MM.1S (cell line): ENCODE data around the gene ATP6V0B.

ENCODE experiments used
- DNase-seq: peaks from one replicate; pipeline ENCODE4 v3.0.0-alpha.2; 2015
- H2AFZ ChIP-seq: fragments of 300-600 bp; sonication (generic); 2 replicates; pipeline ENCODE4 v1.6.0; 2016; ENCODE audit warnings: antibody characterized with exemption, low read length
- H3F3A ChIP-seq: fragments of 300-600 bp; sonication (generic); 2 replicates; pipeline ENCODE4 v1.6.1; 2016; ENCODE audit warnings: mild to moderate bottlenecking, antibody characterized with exemption, low read length, moderate library complexity, mixed read lengths; ENCODE audit not compliant: insufficient read depth
- H3K27ac ChIP-seq: fragments of 300-600 bp; sonication (generic); 2 replicates; pipeline ENCODE4 v1.5.1; 2016; ENCODE audit warnings: mild to moderate bottlenecking, low read length
- H3K27me3 ChIP-seq: fragments of 300-600 bp; sonication (generic); replicated peaks from 2 replicates; pipeline ENCODE4 v1.6.0; 2016; ENCODE audit warnings: low read length; ENCODE audit not compliant: insufficient read depth
- H3K36me3 ChIP-seq: fragments of 300-600 bp; sonication (generic); replicated peaks from 2 replicates; pipeline ENCODE4 v1.6.1; 2016; ENCODE audit warnings: mild to moderate bottlenecking, low read length, mixed read lengths; ENCODE audit not compliant: insufficient read depth
- H3K4me1 ChIP-seq: fragments of 300-600 bp; sonication (generic); 2 replicates; pipeline ENCODE4 v1.6.1; 2016; ENCODE audit warnings: low read length, mixed read lengths
- H3K4me2 ChIP-seq: fragments of 300-600 bp; sonication (generic); 2 replicates; pipeline ENCODE4 v1.6.0; 2016; ENCODE audit warnings: low read depth, low read length
- H3K4me3 ChIP-seq: fragments of 300-600 bp; sonication (generic); 2 replicates; pipeline ENCODE4 v1.5.1; 2016; ENCODE audit warnings: low read length, mixed read lengths
- H3K79me2 ChIP-seq: fragments of 300-600 bp; sonication (generic); 2 replicates; pipeline ENCODE4 v1.6.1; 2016; ENCODE audit warnings: mixed run types, low read length, mixed read lengths
- H3K9ac ChIP-seq: fragments of 300-600 bp; sonication (generic); 2 replicates; pipeline ENCODE4 v1.6.1; 2016; ENCODE audit warnings: low read length, mixed read lengths
- H3K9me2 ChIP-seq: fragments of 300-600 bp; sonication (generic); replicated peaks from 2 replicates; pipeline ENCODE4 v1.6.1; 2016; ENCODE audit warnings: mild to moderate bottlenecking, low read length, mixed read lengths; ENCODE audit not compliant: insufficient read depth
- H3K9me3 ChIP-seq: fragments of 300-600 bp; sonication (generic); replicated peaks from 2 replicates; pipeline ENCODE4 v1.6.1; 2016; ENCODE audit warnings: mild to moderate bottlenecking, low read length, mixed read lengths; ENCODE audit not compliant: insufficient read depth
- H4K20me1 ChIP-seq: fragments of 300-600 bp; sonication (generic); 2 replicates; pipeline ENCODE4 v1.6.1; 2016; ENCODE audit warnings: mild to moderate bottlenecking, low read length, moderate library complexity, mixed read lengths; ENCODE audit not compliant: insufficient read depth
- EZH2 ChIP-seq: fragments of 300-600 bp; sonication (generic); optimal IDR thresholded peaks from 2 replicates; pipeline ENCODE3; 2017; ENCODE audit warnings: low read depth, mild to moderate bottlenecking, antibody characterized with exemption, low read length, mixed read lengths
- EZH2phosphoT487 ChIP-seq: fragments of 300-600 bp; sonication (generic); IDR thresholded peaks from 2 replicates; pipeline ENCODE4 v1.6.1; 2018; ENCODE audit warnings: antibody characterized with exemption, low read length
- TF ChIP-seq, protein P1 (sequence below): fragments of 300-600 bp; sonication (generic); IDR thresholded peaks from 2 replicates; pipeline ENCODE4 v1.5.1; 2016; ENCODE audit warnings: antibody characterized with exemption, low read length, mixed read lengths

Gene ATP6V0B

DNA sequence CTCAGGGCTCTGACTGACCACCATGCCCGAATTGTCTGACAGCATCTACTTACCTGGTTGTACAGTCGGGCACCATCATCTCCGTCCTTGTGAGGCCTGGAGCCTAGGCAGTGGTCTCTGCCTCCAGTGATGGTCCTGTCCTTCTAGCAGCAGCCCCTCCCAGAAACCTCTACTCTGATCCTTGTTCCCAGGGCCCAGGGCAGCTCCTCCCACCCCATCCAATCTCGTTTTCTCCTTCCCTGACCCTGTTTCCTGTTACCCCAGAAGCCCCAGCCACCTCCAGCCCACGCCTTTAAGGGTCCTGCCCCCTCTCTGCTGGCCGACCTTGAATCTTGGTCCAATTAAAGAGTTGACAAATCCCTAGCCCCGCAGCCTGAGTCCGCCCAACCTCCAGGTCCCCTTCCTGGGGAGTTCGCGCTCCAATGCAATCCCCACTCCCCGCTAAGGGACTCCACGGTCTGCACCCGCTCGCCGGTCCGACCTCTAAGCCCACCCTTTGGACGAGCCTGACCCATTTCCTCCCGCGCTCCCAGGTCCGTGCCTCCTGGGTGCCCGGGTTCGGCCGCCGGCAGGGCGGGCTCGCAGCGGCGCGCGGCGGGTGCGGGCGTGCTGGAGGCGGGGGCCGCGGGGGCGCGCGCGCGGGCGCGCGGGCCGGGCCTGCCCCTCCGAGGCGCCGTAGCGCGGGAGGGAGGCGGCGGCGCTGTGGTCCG lies 3.9 kb downstream of the ATP6V0B start, which contains the start of gene B4GALT2:
Gene B4GALT2, plus strand, starts transcription at position 660 of the 710 bp plus-strand sequence. CDS start 1,951 bp downstream, outside the sequence.
- peak within 1 kb of the TSS; percentile 67 for H2AFZ ChIP-seq
- peak within 1 kb of the TSS; percentile 75 for H3K4me3 ChIP-seq
- H3K9ac ChIP-seq = peak within 1 kb of the TSS; percentile 67
- peak; percentile 49 for DNase-seq
- no peaks in the 10 kb centered on the region for H3K9me2 ChIP-seq
- H3K36me3 ChIP-seq = 0 out of 2 replicates have a peak, but pooled peaks cover 3% of the 10 kb centered on the region
- peaks cover 51% of the 10 kb centered on the region for H3K79me2 ChIP-seq
- peaks cover 28% of the 10 kb centered on the region for H3K4me1 ChIP-seq
- no peaks in the 10 kb centered on the region for H3K9me3 ChIP-seq
- H3K27me3 ChIP-seq = no peaks in the 10 kb centered on the region
- peak within 1 kb of the TSS; percentile 99 for H3K4me2 ChIP-seq
- no peak within 1 kb of the TSS for H3K27ac ChIP-seq
- H4K20me1 ChIP-seq = peaks cover 4% of the 10 kb centered on the region; the same call in 1 of the 2 replicates
- H3F3A ChIP-seq = peaks cover 22% of the 10 kb centered on the region
- TF ChIP-seq EZH2 (no peak), EZH2phosphoT487 (no peak)
- TF ChIP-seq, protein P1, sequence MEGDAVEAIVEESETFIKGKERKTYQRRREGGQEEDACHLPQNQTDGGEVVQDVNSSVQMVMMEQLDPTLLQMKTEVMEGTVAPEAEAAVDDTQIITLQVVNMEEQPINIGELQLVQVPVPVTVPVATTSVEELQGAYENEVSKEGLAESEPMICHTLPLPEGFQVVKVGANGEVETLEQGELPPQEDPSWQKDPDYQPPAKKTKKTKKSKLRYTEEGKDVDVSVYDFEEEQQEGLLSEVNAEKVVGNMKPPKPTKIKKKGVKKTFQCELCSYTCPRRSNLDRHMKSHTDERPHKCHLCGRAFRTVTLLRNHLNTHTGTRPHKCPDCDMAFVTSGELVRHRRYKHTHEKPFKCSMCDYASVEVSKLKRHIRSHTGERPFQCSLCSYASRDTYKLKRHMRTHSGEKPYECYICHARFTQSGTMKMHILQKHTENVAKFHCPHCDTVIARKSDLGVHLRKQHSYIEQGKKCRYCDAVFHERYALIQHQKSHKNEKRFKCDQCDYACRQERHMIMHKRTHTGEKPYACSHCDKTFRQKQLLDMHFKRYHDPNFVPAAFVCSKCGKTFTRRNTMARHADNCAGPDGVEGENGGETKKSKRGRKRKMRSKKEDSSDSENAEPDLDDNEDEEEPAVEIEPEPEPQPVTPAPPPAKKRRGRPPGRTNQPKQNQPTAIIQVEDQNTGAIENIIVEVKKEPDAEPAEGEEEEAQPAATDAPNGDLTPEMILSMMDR = no peak

DNA sequence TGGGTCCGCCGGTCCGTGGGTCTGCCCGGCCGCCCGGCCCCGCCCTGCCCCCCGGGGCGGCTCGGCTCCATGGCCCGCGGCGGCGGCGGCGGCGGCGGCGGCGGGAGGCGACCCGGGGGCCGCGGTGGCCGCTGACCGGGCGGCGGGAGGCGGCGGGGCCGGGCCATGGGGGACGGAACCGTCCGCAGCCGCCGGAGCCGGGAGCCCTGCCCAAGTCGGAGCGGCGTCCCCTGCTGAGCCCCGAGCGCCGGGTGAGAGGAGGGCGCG lies 4.4 kb downstream of the ATP6V0B start:
- Histone ChIP-seq H4K20me1 (peaks cover 4% of the 10 kb centered on the region; the same call in 1 of the 2 replicates), H3K27ac (no peak overlapping the region), H3K4me2 (peak overlapping the region; percentile 93; the same call in 1 of the 2 replicates), H3K9me3 (no peaks in the 10 kb centered on the region), H3K4me1 (peaks cover 25% of the 10 kb centered on the region), H3K4me3 (peak overlapping the region; percentile 71), H3K79me2 (peaks cover 51% of the 10 kb centered on the region), H2AFZ (no peak overlapping the region), H3K9me2 (no peaks in the 10 kb centered on the region), H3K9ac (peak overlapping the region; percentile 67), H3F3A (peaks cover 17% of the 10 kb centered on the region), H3K36me3 (0 out of 2 replicates have a peak, but pooled peaks cover 3% of the 10 kb centered on the region), H3K27me3 (no peaks in the 10 kb centered on the region)
- TF ChIP-seq EZH2 (no peak), EZH2phosphoT487 (no peak)
- TF ChIP-seq, protein P1 = no peak
- DNase-seq = no peak

DNA sequence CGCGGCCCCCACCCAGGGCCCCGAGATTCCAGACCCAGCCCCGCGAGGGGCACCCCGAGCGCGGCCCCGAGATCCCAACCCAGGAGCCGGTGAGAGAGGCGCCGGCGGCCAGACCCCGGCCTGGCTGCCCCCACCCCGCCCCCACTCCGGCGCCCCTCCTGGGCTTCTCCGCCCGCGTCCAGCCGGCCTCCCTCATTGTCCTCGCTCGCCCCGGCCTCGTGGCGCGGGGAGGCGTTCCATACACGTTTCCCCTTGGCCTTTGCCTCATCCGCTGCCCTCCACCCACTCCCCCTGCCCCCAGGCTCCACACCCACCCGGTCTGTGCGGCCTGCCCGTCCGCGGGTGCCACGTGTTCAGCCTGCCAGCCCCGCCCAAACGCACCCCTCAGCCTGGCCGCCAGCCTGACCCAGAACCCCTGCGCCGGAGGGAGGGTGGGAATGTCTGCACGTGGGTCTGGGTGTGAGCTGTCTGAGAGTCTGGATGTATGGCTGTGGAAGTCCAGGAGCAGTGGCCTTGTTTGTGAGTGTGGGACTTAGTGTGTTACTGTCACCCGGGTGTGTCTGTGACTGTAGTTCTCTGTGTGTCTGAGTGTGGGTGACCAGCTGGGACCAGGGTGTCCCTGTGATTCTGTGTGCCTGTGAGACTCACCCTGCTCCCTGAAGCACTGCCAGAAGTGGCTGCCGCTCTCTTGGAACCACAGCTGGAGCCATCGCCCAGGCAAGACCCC lies 4.9 kb downstream of the ATP6V0B start:
- TF ChIP-seq EZH2 (no peak), EZH2phosphoT487 (no peak)
- TF ChIP-seq, protein P1 = no peak
- Histone ChIP-seq H3K9me3 (no peaks in the 10 kb centered on the region), H3K27ac (no peak overlapping the region), H2AFZ (peak overlapping the region; percentile 67), H3K4me1 (peaks cover 25% of the 10 kb centered on the region), H3K4me2 (peak overlapping the region; percentile 93), H3K9ac (peak overlapping the region; percentile 67), H3K36me3 (0 out of 2 replicates have a peak, but pooled peaks cover 3% of the 10 kb centered on the region), H4K20me1 (peaks cover 4% of the 10 kb centered on the region; the same call in 1 of the 2 replicates), H3K4me3 (peak overlapping the region; percentile 71), H3K27me3 (no peaks in the 10 kb centered on the region), H3K9me2 (no peaks in the 10 kb centered on the region), H3F3A (peaks cover 13% of the 10 kb centered on the region; the same call in 1 of the 2 replicates), H3K79me2 (peaks cover 51% of the 10 kb centered on the region)
- DNase-seq = no peak
